ENCODE data around the gene PKNOX2. TPM values are rescaled to one million over a fixed set of nuclear protein-coding genes. Genes with fewer than 3 reads are reported as not detected.

The PKNOX2 gene
- total and polyA plus RNA-seq, 2 of the 4 experiments (the other 2 are of a cell fraction): 0.72 to 2.3 TPM

DNA sequence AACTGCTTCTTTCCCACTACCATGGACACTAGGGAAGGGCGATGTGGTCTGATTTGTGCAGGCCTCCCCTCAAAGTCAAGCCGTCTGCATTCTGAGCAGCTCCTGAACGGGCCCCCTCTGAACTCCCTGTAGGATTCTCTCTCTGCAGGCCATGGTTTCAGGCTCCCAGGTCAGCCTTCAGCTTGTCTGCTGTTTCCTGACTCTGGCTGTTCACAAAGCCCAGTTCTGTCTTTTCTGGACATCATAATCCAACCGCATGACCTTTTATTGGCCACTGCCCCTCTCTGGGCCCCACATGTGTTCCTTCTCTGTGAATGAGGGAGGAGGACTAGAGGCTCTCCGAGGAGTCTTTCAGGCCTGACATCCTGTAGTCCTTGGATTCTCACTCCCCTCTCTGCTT is 170.6 kb downstream of the PKNOX2 start:
- Histone ChIP-seq H2BK5ac (ENCODE audit: low read depth, low read length, poor library complexity, severe bottlenecking) (no peak overlapping the region), H3K4me1 (ENCODE audit: control insufficient read depth, insufficient read depth, low read length) (no peaks in the 10 kb centered on the region), H3K23ac (ENCODE audit: low read depth, low read length) (no peak overlapping the region), H3K4me2 (ENCODE audit: low read depth, low read length) (no peak overlapping the region), H2AFZ (replicated peaks; ENCODE audit: low read length, poor library complexity) (no peak overlapping the region), H2BK120ac (ENCODE audit: low read depth, low read length) (no peak overlapping the region), H3K9me3 (ENCODE audit: control insufficient read depth, insufficient read depth, low read length) (no peaks in the 10 kb centered on the region), H2AK9ac (replicated peaks; ENCODE audit: low read depth, low read length, poor library complexity) (no peak overlapping the region), H4K8ac (ENCODE audit: low read depth in 2 of 2, low read length in 2 of 2) (no peak overlapping the region), H3K36me3 (ENCODE audit: control insufficient read depth, insufficient read depth, low read length) (no peaks in the 10 kb centered on the region), H2AK5ac (ENCODE audit: low read depth, low read length) (no peak overlapping the region), H3K9me1 (ENCODE audit: insufficient read depth, low read length) (no peaks in the 10 kb centered on the region; the same call in 1 of the 2 replicates), H3K4ac (ENCODE audit: low read depth, low read length) (no peak overlapping the region), H3K9ac (ENCODE audit: low read depth, low read length) (no peak overlapping the region), H3K27ac (ENCODE audit: insufficient read depth, low read length) (no peak overlapping the region), H3K4me3 (ENCODE audit: insufficient read depth, low read depth, low read length) (no peak overlapping the region), H3K27me3 (ENCODE audit: control insufficient read depth, insufficient read depth, low read length) (peaks cover 10% of the 10 kb centered on the region), H3K79me1 (ENCODE audit: low read depth in 1 of 2, low read length in 2 of 2) (no peaks in the 10 kb centered on the region), H2BK15ac (ENCODE audit: low read depth, low read length) (no peak overlapping the region), H2BK20ac (ENCODE audit: low read depth, low read length) (no peak overlapping the region), H4K5ac (ENCODE audit: low read depth, low read length) (no peak overlapping the region), H4K20me1 (ENCODE audit: insufficient read depth, low read length) (no peaks in the 10 kb centered on the region), H3K14ac (replicated peaks; ENCODE audit: low read depth, low read length) (no peak overlapping the region), H3K18ac (ENCODE audit: low read depth, low read length) (no peak overlapping the region), H4K91ac (ENCODE audit: insufficient read depth, low read depth, low read length) (no peak overlapping the region), H3K56ac (ENCODE audit: extremely low read depth, insufficient read depth, low read length) (no peak overlapping the region)
- POLR2A ChIA-PET (ENCODE audit: unreplicated experiment): no interaction called here
- TF ChIP-seq RCOR1 (IDR thresholded peaks at IDR 0.05; ENCODE audit: insufficient replicate concordance, low read length) (no peak), MAFK (IDR thresholded peaks at IDR 0.05; ENCODE audit: low read depth, low read length) (no peak), MAZ (IDR thresholded peaks at IDR 0.05; ENCODE audit: borderline replicate concordance, low read depth, low read length) (no peak), MXI1 (IDR thresholded peaks at IDR 0.05; ENCODE audit: borderline replicate concordance, low read depth, low read length) (no peak), BHLHE40 (IDR thresholded peaks at IDR 0.05; ENCODE audit: low read depth, low read length) (no peak), NFE2L2 (IDR thresholded peaks at IDR 0.05; ENCODE audit: low read depth, low read length) (no peak), CEBPB (IDR thresholded peaks at IDR 0.05; ENCODE audit: low read depth, low read length) (no peak), CHD1 (IDR thresholded peaks at IDR 0.05; ENCODE audit: low read depth, low read length) (no peak), RFX5 (IDR thresholded peaks at IDR 0.05; ENCODE audit: low read depth, low read length) (no peak), SMC3 (IDR thresholded peaks at IDR 0.05; ENCODE audit: low read depth, low read length) (no peak), RAD21 (IDR thresholded peaks at IDR 0.05; ENCODE audit: low read length) (no peak), FOS (IDR thresholded peaks at IDR 0.05; ENCODE audit: low read depth, low read length) (no peak), POLR2A (IDR thresholded peaks at IDR 0.05; ENCODE audit: low read depth, low read length) (no peak)
- TF ChIP-seq, protein P1, sequence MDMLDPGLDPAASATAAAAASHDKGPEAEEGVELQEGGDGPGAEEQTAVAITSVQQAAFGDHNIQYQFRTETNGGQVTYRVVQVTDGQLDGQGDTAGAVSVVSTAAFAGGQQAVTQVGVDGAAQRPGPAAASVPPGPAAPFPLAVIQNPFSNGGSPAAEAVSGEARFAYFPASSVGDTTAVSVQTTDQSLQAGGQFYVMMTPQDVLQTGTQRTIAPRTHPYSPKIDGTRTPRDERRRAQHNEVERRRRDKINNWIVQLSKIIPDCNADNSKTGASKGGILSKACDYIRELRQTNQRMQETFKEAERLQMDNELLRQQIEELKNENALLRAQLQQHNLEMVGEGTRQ (IDR thresholded peaks at IDR 0.05; ENCODE audit: low read depth, low read length): no peak
- TF ChIP-seq, protein P2, sequence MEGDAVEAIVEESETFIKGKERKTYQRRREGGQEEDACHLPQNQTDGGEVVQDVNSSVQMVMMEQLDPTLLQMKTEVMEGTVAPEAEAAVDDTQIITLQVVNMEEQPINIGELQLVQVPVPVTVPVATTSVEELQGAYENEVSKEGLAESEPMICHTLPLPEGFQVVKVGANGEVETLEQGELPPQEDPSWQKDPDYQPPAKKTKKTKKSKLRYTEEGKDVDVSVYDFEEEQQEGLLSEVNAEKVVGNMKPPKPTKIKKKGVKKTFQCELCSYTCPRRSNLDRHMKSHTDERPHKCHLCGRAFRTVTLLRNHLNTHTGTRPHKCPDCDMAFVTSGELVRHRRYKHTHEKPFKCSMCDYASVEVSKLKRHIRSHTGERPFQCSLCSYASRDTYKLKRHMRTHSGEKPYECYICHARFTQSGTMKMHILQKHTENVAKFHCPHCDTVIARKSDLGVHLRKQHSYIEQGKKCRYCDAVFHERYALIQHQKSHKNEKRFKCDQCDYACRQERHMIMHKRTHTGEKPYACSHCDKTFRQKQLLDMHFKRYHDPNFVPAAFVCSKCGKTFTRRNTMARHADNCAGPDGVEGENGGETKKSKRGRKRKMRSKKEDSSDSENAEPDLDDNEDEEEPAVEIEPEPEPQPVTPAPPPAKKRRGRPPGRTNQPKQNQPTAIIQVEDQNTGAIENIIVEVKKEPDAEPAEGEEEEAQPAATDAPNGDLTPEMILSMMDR (conservative IDR thresholded peaks at IDR 0.05; ENCODE audit: low read depth, low read length): no peak
- TF ChIP-seq, protein P3, sequence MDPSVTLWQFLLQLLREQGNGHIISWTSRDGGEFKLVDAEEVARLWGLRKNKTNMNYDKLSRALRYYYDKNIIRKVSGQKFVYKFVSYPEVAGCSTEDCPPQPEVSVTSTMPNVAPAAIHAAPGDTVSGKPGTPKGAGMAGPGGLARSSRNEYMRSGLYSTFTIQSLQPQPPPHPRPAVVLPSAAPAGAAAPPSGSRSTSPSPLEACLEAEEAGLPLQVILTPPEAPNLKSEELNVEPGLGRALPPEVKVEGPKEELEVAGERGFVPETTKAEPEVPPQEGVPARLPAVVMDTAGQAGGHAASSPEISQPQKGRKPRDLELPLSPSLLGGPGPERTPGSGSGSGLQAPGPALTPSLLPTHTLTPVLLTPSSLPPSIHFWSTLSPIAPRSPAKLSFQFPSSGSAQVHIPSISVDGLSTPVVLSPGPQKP (IDR thresholded peaks at IDR 0.05; ENCODE audit: borderline replicate concordance, low read depth, low read length): no peak
- no TSS peak for BruUV-seq (replicated peaks)
- dilution Hi-C loops (cut with HindIII; ENCODE audit: low sequenced_read_pairs, unreplicated experiment) (no loop called here), intact Hi-C loops (cut with micrococcal nuclease) (no loop called here), in situ Hi-C loops (cut with MboI; ENCODE audit: low sequenced_read_pairs) (no loop called here)
- 89% methylated on average over 3 of the region's 5 CpGs; no CpG with 5 or more reads in 1 of the 2 experiments for whole genome bisulfite sequencing, 2 experiments (ENCODE audit: extremely low coverage in 2 of 2, insufficient read length in 1 of 2)
- DNase-seq (no peak), ATAC-seq (ENCODE audit: low read depth) (no peak)
- CTCF ChIA-PET: interaction anchor here (1.2 kb wide), 1 partner anchor 34 kb away, joined by 3 read pairs; no protein-coding TSS in a partner anchor

All from IMR-90 (cell line).